Adipocyte (in vitro differentiated cells): ENCODE data around the gene TMEM269.
A peak's percentile ranks its signal among the peaks of the same experiment; 100 is the strongest.

Experiments
- DNase-seq: peaks from one replicate; pipeline ENCODE4 v3.0.0-alpha.2; 2015; ENCODE audit warnings: low read depth
- H3K27me3 ChIP-seq: replicated peaks from 2 replicates; pipeline ENCODE4 v1.7.0; 2013; ENCODE audit warnings: mild to moderate bottlenecking, low read length, moderate library complexity; ENCODE audit not compliant: control insufficient read depth, insufficient read depth
- H3K36me3 ChIP-seq: 2 replicates; pipeline ENCODE4 v1.7.0; 2013; ENCODE audit warnings: low read length, mild to moderate bottlenecking, moderate library complexity; ENCODE audit not compliant: control insufficient read depth, insufficient read depth, severe bottlenecking
- H3K4me1 ChIP-seq: 2 replicates; pipeline ENCODE4 v1.7.0; 2013; ENCODE audit warnings: mild to moderate bottlenecking, low read length, moderate library complexity; ENCODE audit not compliant: control insufficient read depth, insufficient read depth
- H3K4me3 ChIP-seq: 2 replicates; pipeline ENCODE4 v1.7.0; 2013; ENCODE audit warnings: mild to moderate bottlenecking, low read length, moderate library complexity
- H3K9ac ChIP-seq: 2 replicates; pipeline ENCODE4 v1.7.0; 2013; ENCODE audit warnings: mild to moderate bottlenecking, low read length, moderate library complexity
- H3K9me3 ChIP-seq: 2 replicates; pipeline ENCODE4 v1.7.0; 2013; ENCODE audit warnings: mild to moderate bottlenecking, low read length, moderate library complexity; ENCODE audit not compliant: control insufficient read depth

The TMEM269 gene, protein sequence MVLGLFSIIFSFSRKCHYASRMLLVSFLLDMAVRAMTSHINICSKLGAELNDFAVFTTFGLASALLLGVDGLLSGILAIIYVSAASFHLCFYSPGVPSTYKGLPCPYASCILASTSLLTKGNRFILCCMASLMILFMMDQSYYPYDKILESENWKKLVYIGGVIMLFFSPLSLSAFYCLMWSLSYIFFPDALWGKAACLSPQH

DNA sequence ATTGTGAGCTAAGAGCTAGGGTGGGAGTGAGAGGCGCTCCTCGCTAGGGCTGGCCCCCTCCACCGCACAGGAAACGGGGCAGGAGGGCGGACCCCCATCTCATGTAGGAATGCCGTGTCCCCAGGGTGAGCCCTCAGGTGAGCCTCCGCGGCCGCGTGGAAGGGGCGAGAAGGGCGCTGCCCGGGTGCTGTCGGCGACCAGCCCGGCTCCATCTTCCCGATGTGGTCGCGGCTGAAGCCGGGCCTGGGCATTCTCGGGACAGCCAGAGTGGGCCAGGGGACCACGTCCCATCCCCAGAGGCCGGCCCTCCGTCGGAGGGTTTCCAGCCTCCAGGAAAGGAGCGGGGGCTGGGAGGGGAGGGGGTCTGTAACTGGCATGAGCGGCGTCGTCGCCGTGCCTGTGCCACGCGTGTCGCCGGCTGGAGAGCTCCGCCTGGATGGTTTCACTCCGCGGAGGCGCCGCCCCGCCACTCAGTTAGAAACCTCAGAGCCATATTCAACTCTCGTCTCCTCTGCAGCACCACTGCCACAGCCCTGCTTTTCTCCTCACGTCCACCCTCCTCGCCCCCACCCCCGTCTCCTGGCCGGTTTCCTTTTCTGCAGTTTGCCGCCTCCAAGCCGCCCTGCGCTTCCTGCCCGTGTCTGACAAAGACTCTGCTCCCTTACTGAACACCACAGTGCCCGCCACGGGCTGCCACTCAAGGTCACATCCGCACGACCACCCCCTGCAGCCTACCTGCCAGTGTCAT, at the start of gene TMEM269:
TMEM269 (plus strand) TSS at position 46 of the 748 bp plus-strand sequence. CDS start 4,903 bp downstream, outside the sequence.
- peak within 1 kb of the TSS; percentile 68 for H3K4me3 ChIP-seq
- peak; percentile 26 for DNase-seq
- H3K36me3 ChIP-seq = peaks cover 24% of the 10 kb centered on the region
- peaks cover 3% of the 10 kb centered on the region for H3K27me3 ChIP-seq
- H3K9ac ChIP-seq = peak within 1 kb of the TSS; percentile 56
- H3K9me3 ChIP-seq = no peaks in the 10 kb centered on the region
- peaks cover 7% of the 10 kb centered on the region for H3K4me1 ChIP-seq

DNA sequence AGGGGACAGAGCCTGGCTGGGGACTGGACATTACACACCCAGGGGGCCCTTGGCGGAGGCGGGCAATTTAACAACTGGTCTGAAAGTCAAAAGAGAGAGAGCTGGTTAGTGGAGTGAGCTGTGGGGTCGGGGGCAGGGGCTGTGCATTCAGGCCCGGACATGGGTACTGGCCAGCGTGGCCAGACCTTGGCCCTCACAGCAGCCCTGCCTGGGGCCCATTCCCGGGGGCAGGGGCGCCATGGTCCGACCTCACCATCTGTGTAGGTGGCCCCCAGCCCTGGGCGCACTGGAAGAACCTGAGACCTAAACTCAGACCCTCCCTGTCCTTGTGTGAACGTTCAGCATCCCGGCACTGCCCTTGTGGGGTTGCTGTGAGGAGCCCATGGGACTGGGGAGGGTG, 49.7 kb upstream of the TMEM269 start:
- H3K9me3 ChIP-seq = no peaks in the 10 kb centered on the region
- DNase-seq = no peak
- H3K27me3 ChIP-seq = no peaks in the 10 kb centered on the region
- H3K4me1 ChIP-seq = peaks cover 4% of the 10 kb centered on the region
- no peak overlapping the region for H3K4me3 ChIP-seq
- no peaks in the 10 kb centered on the region for H3K36me3 ChIP-seq
- no peak overlapping the region for H3K9ac ChIP-seq

DNA sequence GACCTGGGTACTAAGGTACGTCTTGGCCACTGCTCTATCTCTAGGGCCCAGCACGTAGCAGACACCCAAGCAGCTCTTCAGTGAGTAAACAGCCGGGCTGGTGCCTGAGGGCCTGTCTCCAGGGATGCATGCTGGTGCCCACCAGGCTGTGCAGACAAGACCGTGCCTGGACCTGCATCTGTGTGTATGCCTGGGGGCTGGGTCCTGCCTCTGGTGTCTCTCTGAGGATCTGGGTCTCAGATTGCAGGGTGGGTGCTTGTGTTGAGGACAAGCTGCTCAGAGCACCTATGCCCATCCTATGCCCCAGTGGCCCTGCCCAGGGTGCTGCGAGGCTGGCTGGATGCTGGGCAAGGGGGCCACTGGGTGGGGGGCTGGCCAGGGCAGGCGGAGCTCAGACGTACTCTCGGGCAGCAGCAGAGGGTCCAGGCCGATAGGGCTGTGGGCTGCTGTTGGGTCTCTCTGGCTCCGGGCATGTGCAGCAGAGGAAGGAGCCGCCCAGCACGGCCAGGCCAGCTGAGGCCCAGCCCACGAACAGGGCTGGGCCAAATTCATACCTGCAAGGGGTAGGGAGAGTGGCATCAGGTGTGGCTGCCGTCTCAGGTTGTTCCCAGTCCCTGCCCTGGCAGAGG, 49.2 kb upstream of the TMEM269 start:
- H3K9ac ChIP-seq = no peak overlapping the region
- H3K36me3 ChIP-seq = no peaks in the 10 kb centered on the region
- no peak for DNase-seq
- no peak overlapping the region for H3K4me3 ChIP-seq
- peaks cover 4% of the 10 kb centered on the region for H3K4me1 ChIP-seq
- H3K27me3 ChIP-seq = no peaks in the 10 kb centered on the region
- no peaks in the 10 kb centered on the region for H3K9me3 ChIP-seq

DNA sequence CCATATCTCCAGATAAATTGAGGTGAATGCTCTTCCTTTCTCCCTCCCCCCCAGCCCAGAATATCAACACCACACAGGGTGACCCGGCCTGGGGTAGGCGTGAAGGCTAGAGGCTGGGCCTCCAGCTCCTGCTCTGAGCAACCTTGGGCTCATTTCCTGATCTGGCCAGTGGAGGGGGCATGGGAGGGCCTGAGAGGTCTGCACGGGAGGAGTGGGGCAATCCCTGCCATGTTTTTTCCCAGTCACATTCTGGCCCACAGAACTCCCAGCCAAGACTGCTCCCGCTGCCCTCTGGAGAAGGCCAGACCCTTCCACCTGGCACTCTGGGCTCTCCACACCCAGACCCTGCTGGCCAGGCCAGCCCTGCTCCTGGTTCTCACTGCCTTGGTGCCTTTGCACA, 48.6 kb upstream of the TMEM269 start:
- no peak overlapping the region for H3K9ac ChIP-seq
- H3K36me3 ChIP-seq = no peaks in the 10 kb centered on the region
- H3K4me3 ChIP-seq = no peak overlapping the region
- H3K9me3 ChIP-seq = no peaks in the 10 kb centered on the region
- no peaks in the 10 kb centered on the region for H3K27me3 ChIP-seq
- peaks cover 4% of the 10 kb centered on the region for H3K4me1 ChIP-seq
- DNase-seq = peak; percentile 24

DNA sequence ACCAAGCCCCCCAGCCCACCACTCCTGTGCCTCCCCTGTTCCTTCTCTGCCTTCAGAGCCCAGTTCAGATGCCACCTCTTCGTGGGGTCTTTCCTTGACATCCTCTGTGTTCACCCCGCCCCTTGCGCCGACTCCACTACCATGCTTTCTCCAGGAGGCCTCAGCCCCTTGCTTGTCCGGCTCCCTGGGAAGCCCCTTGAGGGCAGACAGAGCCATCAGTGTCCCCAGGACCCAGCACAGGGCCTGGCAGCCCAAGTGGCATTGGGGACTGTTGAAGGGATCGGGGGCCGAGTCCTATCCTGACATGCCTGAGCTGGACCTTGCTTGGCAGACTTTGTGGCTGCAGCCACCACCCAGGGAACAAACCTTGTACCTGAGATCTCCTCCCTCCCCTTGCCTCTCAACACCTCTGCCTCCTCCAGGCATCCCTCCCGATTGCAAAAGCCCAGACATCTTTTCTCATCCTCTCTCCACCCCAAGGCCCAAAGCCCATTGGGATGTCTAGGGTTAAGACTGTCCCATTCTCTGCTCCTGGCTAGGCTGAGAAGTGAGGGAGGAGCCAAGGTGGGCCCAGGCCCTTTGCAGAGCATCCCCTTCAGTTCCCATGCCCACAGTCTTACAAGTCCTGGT, 48.1 kb upstream of the TMEM269 start:
- Histone ChIP-seq H3K4me3 (no peak overlapping the region), H3K9me3 (no peaks in the 10 kb centered on the region), H3K9ac (no peak overlapping the region), H3K27me3 (no peaks in the 10 kb centered on the region), H3K36me3 (no peaks in the 10 kb centered on the region), H3K4me1 (peaks cover 4% of the 10 kb centered on the region)
- DNase-seq = no peak

DNA sequence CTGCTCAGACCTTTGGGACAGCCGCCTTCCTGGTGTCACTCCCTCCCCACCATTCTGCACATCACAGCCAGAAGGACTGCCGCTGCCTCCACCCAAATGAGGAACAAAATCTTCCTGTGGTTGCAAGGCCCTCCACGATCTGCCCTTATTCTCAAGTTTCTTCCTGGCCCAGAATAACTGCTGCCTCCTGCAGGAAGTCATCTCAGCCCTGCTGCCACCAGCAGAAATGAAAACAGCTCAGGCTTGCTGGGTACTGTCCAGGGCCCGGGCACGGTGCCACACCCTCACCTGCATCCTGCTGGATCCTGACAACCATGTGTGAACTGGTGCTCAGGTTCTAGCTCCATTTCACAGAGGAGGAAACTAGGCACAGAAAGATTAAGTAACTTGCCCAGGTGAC, 47.5 kb upstream of the TMEM269 start:
- H3K27me3 ChIP-seq = no peaks in the 10 kb centered on the region
- DNase-seq = no peak

DNA sequence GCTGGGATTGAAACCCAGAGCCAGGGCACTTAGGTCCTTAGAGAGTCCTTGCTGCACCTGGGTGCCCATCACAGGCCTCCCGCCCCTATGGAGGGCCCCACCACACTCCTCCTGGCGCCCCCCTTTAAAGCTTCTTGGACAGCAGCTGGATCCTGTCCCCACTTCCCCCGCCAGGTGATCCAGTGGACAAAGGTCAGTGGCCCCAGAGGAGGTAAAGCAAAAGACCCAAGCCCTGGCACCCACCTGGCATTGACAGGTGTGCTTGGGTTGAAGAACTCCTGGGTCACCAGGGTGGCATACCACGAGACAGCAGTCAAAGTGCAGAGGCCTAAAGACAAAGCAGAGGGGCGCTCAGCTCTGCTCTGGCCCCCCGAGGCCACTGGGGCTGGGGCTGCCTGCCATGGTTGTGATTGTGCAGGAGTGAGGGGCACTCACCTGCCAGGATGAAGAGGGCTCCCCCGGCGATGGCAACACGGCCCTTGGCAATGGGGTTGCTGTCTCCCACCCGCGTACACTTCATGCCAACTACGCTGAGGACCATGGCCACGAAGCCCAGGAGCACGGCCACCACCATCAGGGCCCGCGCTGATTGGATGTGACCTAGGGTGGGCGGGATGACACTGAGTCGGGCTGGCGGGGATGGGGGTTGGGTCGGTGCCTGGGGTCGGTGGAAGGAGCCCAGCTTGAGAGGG, 46.7 kb upstream of the TMEM269 start:
- no peaks in the 10 kb centered on the region for H3K9me3 ChIP-seq
- H3K36me3 ChIP-seq = no peaks in the 10 kb centered on the region
- no peaks in the 10 kb centered on the region for H3K4me1 ChIP-seq
- no peak overlapping the region for H3K4me3 ChIP-seq
- no peak overlapping the region for H3K9ac ChIP-seq
- DNase-seq = no peak
- H3K27me3 ChIP-seq = no peaks in the 10 kb centered on the region

More for the DNA sequence above, 47.5 kb upstream of the TMEM269 start:
- Histone ChIP-seq H3K9me3 (no peaks in the 10 kb centered on the region), H3K4me1 (peaks cover 3% of the 10 kb centered on the region), H3K36me3 (no peaks in the 10 kb centered on the region), H3K4me3 (no peak overlapping the region), H3K9ac (no peak overlapping the region)

DNA sequence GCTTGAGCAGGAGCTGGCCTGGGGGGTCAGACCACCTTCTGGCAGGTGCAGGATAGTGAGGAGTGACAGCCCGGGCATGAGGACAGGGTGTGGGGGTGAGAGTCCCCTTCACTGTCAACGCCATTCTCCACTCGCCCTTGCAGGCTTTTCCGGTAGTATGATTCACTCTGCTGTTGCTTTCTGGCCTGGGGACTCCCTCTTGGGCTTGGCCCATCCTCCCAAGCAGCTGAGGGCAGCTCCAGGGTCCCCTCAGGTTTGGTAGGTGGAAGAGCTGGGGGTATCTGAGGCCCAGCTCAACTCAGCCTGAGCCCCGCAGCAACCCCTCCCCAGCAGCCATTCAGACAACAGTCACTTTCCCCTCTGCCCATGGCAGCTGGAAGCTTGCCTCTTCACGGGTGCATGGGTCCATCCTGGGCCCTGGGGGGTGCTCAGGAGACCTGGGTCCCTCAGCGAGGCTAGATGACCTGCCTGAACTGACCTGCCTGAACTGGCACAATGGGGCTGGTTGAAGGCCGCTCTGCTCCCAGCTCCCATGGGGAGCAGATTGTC, 46.0 kb upstream of the TMEM269 start:
- no peak for DNase-seq
- H3K9ac ChIP-seq = no peak overlapping the region
- no peaks in the 10 kb centered on the region for H3K27me3 ChIP-seq
- no peaks in the 10 kb centered on the region for H3K36me3 ChIP-seq
- no peak overlapping the region for H3K4me3 ChIP-seq
- no peaks in the 10 kb centered on the region for H3K4me1 ChIP-seq
- H3K9me3 ChIP-seq = no peaks in the 10 kb centered on the region

DNA sequence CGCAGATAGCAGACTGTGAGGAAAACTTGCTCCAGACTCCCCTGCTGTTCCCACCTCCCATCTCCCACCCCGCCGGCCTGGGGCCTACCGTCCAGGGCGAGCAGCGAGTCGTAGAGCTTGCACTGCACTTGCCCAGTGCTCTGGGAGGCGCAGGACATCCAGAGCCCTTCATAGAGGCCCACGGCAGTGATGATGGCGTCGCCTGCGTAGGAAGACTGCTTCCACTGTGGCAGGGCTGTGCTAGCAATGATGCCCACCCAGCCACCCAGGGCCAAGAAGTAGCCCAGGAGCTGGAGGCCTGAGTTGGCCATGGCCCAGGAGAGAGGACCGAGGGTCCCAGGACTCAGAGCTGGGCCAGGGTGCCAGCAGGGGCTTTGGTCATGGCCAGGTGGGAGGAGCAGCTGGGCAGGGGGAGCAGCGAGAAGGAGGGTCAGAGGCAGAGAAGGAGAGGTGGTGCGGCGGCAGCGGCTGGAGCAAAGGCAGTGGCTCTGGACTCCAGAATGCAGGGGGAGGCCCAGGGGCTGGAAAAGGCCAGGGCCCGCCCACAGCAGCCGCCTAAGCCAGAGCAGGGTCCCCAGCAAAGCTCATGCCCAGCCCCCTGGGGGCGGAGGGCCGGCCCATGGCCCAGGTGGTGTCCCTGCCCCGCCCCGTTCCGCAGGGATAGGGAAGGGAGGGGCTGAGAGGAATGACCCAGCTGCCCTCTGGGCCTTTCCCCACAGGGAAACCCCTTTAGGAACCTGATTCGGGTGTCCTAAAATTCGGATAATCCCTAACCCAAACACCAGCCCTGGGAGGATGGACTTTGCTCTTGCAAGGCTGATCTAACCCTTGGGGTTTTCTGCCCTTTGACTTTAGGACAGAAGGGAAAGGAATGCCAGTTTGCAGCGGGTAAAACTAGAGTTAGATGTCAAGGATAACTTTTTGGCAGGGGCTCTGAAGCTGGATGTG, 44.8 kb upstream of the TMEM269 start, which contains the start of gene CLDN19:
CLDN19 (minus strand) TSS at position 484 of the 948 bp plus-strand sequence; CDS start at position 311, 173 bp downstream.
- H3K9me3 ChIP-seq = no peaks in the 10 kb centered on the region
- H3K36me3 ChIP-seq = no peaks in the 10 kb centered on the region
- no peak within 1 kb of the TSS for H3K9ac ChIP-seq
- no peak within 1 kb of the TSS for H3K4me3 ChIP-seq
- no peaks in the 10 kb centered on the region for H3K27me3 ChIP-seq
- H3K4me1 ChIP-seq = no peaks in the 10 kb centered on the region
- no peak for DNase-seq
